H1 (cell line): ENCODE results near the gene CLMP. TPM values are rescaled to one million over a fixed set of nuclear protein-coding genes. Genes with fewer than 3 reads are reported as not detected.

ENCODE experiments used
- KDM1A ChIP-seq: fragments of 200-600, 300-600 bp; sonication (generic); IDR thresholded peaks from 2 replicates; pipeline ENCODE4 v1.7.1; 2016; ENCODE audit warnings: mild to moderate bottlenecking, low read length, borderline replicate concordance
- KDM4A ChIP-seq: IDR thresholded peaks from one replicate; pipeline ENCODE4 v1.7.1; 2012; ENCODE audit warnings: low read depth, mild to moderate bottlenecking, moderate library complexity, low read length, inconsistent platforms; ENCODE audit not compliant: severe bottlenecking
- YY1 ChIP-seq: IDR thresholded peaks from 2 replicates; pipeline ENCODE4 v1.6.1; 2011; ENCODE audit warnings: low read depth, mild to moderate bottlenecking, low read length
- polyA plus RNA-seq, 7 experiments: library from polyadenylated mRNA; depleted of rRNA in 3 of 7; stranded (reverse) in 5 of 7; unstranded in 2 of 7; fragments of >200 nt in 5 of 7; fragments of 200-250 nt in 2 of 7; gene quantifications; 1 replicate in 5 of 7; 2 replicates in 1 of 7; 4 replicates in 1 of 7; pipeline versions ENCODE4 v1.2.1 to v1.2.3, GENCODE V29; 2011 to 2013; ENCODE audit warnings: missing spikeins in 2 of 7, mixed read lengths in 2 of 7
- total RNA-seq: library from RNA; stranded (reverse); fragmentation: NEBNext Ultra II Directional; extraction: Animal tissue kit (Norgen Biotek cat#: 25700); gene quantifications from 2 replicates; pipeline ENCODE4 v1.2.1, GENCODE V29; 2021

CLMP gene
- total and polyA plus RNA-seq, 2 of the 8 experiments (the other 6 are each of a cell fraction or from before 2014, with no cell fraction given): 9.9 to 24.1 TPM

- TF ChIP-seq YY1: no peak
- no peak for TF ChIP-seq KDM4A
- TF ChIP-seq KDM1A: no peak
Observed at GRCh38 chr11:123098990-123099389, 96.1 kb downstream of the CLMP start (continued).
